Suprapubic skin (tissue), 4 donors: ENCODE measurements around the gene ICAM5. TPM values are rescaled to one million over a fixed set of nuclear protein-coding genes. Genes with fewer than 3 reads are reported as not detected.

ENCODE experiments used
- DNase-seq, 2 donors: peaks; one replicate each; pipeline ENCODE4 v3.0.0-alpha.2; 2019; ENCODE audit warnings: low spot score in 2 of 2
- H3K27ac ChIP-seq: fragments of 200-600 bp; sonication (generic); one replicate; pipeline ENCODE4 v1.5.1; 2019
- H3K27me3 ChIP-seq: fragments of 200-600 bp; sonication (generic); one replicate; pipeline ENCODE4 v1.5.1; 2019
- H3K36me3 ChIP-seq: fragments of 200-600 bp; sonication (generic); one replicate; pipeline ENCODE4 v1.5.1; 2019
- H3K4me1 ChIP-seq: fragments of 200-600 bp; sonication (generic); one replicate; pipeline ENCODE4 v1.5.1; 2019
- H3K4me3 ChIP-seq: fragments of 200-600 bp; sonication (generic); one replicate; pipeline ENCODE4 v1.5.1; 2019; ENCODE audit warnings: mild to moderate bottlenecking
- H3K9me3 ChIP-seq: fragments of 200-600 bp; sonication (generic); one replicate; pipeline ENCODE4 v1.5.1; 2019
- EP300 ChIP-seq: sonication (generic); formaldehyde crosslinking; IDR thresholded peaks from one replicate; pipeline ENCODE4 v1.6.1; 2017; ENCODE audit warnings: antibody characterized with exemption
- POLR2A ChIP-seq, 2 donors: fragments of 450-650 bp; IDR thresholded peaks; one replicate each; pipeline ENCODE4 v1.6.1; 2017; ENCODE audit warnings: antibody characterized with exemption in 2 of 2, mild to moderate bottlenecking in 2 of 2, moderate library complexity in 2 of 2
- POLR2AphosphoS5 ChIP-seq, 3 donors: sonication (generic); formaldehyde crosslinking; IDR thresholded peaks; one replicate each; pipeline ENCODE4 v1.6.1; 2017; ENCODE audit warnings: antibody characterized with exemption in 3 of 3
- WGBS: methylation state at CpG from one replicate; pipeline ENCODE4 v1.1.5; 2018; 5-methylcytosine and 5-hydroxymethylcytosine counted together
- total RNA-seq, 4 donors: library from RNA; depleted of rRNA; stranded (reverse); fragments of >200 nt; gene quantifications; one replicate each; pipeline ENCODE4 v1.1.0, GENCODE V29; 2016
- TF ChIP-seq, protein P1 (sequence below), 2 donors: fragments of 200-600 bp in 1 of 2; fragments of 450-650 bp in 1 of 2; sonication (generic) in 1 of 2; IDR thresholded peaks; one replicate each; pipeline ENCODE4 v1.5.1; 2016 to 2019; ENCODE audit warnings: antibody characterized with exemption in 2 of 2, mild to moderate bottlenecking in 1 of 2, moderate library complexity in 1 of 2

The ICAM5 gene
- total RNA-seq, 4 donors from 2014 or later = 0.21 to 0.97 (median 0.62) TPM; not detected in 1

DNA sequence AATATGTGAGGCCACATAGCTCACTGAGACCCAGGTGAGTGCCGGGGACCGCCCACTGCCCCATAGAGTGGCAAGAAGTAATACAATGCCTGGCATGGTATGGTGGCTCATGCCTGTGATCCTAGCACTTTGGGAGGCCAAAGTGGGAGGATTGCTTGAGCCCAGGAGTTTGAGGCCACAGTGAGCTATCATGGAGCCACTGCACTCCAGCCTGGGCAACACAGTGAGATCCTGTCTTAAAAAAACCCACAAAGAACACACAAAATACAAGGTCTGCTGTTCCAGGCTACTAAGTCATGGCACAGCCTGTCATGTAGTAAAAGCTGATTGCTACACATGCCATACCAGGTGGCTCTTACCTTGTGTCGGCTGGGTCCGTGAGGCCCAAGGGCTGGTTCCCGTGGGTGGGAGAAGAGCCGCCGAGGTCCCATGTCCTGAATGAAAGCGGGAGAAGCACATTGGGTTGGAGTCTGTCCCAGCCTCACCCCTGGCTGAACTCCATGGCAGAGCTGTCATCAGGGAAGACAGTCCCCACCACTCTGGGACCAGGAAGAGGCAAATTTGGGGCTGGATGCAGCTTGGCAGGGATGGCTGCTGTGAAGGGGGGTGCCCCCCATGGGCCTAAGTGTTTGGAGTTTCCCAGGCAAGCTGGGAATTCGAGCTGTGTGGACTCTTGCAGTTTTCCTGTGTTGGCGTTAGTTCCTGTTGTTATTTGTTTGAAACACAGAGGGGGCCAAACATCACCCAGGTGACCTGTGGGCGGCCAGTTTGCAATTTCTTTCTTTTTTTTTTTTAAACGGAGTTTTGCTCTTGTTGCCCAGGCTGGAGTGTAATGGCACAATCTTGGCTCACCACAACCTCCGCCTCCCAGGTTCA lies 29.3 kb downstream of the ICAM5 start:
- no peak for DNase-seq
- no peaks in the 10 kb centered on the region for H3K9me3 ChIP-seq
- H3K4me3 ChIP-seq = no peak overlapping the region
- peaks cover 72% of the 10 kb centered on the region for H3K36me3 ChIP-seq
- no peaks in the 10 kb centered on the region for H3K27me3 ChIP-seq
- no peak overlapping the region for H3K27ac ChIP-seq
- WGBS = 92% methylated on average over 13 of the region's 13 CpGs
- peaks cover 15% of the 10 kb centered on the region for H3K4me1 ChIP-seq
- TF ChIP-seq EP300 = no peak
- TF ChIP-seq, protein P1, sequence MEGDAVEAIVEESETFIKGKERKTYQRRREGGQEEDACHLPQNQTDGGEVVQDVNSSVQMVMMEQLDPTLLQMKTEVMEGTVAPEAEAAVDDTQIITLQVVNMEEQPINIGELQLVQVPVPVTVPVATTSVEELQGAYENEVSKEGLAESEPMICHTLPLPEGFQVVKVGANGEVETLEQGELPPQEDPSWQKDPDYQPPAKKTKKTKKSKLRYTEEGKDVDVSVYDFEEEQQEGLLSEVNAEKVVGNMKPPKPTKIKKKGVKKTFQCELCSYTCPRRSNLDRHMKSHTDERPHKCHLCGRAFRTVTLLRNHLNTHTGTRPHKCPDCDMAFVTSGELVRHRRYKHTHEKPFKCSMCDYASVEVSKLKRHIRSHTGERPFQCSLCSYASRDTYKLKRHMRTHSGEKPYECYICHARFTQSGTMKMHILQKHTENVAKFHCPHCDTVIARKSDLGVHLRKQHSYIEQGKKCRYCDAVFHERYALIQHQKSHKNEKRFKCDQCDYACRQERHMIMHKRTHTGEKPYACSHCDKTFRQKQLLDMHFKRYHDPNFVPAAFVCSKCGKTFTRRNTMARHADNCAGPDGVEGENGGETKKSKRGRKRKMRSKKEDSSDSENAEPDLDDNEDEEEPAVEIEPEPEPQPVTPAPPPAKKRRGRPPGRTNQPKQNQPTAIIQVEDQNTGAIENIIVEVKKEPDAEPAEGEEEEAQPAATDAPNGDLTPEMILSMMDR (IDR thresholded peaks at IDR 0.05) = no peak
- no peak for TF ChIP-seq POLR2A (IDR thresholded peaks at IDR 0.05)
- no peak for TF ChIP-seq POLR2AphosphoS5 (IDR thresholded peaks at IDR 0.05)

DNA sequence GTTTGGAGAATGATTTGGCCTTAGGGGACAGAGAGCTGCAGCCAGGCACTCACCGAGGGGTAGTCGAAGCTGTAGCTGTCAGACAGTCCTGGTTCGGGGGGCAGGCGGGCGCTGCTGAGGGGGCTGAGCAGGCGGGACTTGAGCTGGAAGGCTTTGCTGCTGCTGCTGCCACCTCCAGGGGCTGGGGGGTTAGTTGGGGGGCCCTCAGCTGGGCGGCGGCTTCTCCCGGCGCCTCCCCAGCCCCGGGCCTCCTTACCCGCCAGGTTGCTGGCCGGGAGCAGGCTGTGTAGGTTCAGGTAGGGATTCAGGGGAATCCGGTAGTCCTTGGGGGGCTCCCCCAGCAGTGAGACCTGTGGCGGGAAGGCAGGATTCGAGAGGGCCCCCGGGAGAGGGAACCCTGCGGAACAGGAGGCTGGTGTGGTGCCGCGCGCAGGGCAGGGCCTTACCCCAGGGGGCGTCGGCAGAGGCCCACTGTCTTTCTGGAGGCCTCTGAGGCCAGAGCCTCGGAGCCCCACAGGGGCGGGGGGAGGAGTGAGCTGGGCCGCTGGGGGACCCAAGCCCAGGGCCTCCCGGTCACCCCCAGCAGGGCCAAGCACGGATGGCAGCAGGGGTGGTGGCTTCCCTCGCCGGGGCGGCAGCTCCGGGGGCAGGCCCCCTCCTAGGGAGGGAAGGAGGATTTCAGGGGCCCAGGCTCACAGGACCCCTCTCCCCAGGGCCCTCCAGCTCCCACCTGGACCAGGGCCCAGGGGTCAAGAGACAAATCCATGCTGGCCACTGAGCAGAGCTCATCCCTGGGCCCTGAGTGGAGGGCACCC lies 31.1 kb downstream of the ICAM5 start:
- Histone ChIP-seq H3K4me3 (no peak overlapping the region), H3K27me3 (no peaks in the 10 kb centered on the region), H3K4me1 (peaks cover 5% of the 10 kb centered on the region), H3K36me3 (peaks cover 90% of the 10 kb centered on the region), H3K27ac (no peak overlapping the region), H3K9me3 (no peaks in the 10 kb centered on the region)
- DNase-seq = no peak
- TF ChIP-seq, protein P1 (IDR thresholded peaks at IDR 0.05) = no peak
- TF ChIP-seq POLR2A (IDR thresholded peaks at IDR 0.05) (no peak), EP300 (no peak), POLR2AphosphoS5 (IDR thresholded peaks at IDR 0.05) (no peak)
- WGBS = 90% methylated on average over 11 of the region's 32 CpGs

DNA sequence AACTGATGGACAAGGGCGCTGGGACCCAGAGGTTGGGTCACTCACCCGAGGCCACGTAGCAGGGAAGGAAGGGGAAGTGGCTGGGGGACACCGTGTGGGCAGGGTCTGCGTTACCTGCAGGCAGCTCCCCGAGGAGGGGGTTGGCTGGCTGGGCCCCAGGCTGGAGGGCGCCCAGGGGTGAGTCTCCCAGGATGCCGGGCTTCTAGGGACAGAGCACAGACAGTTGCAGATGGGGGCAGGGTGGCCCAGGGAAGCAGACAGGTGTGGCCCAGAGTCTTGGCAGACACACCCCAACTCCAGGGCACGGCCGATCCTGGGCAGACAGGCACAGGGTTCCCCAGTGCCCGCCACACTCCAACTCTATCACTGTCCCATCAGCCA lies 31.7 kb downstream of the ICAM5 start:
- TF ChIP-seq, protein P1 (IDR thresholded peaks at IDR 0.05) = no peak
- TF ChIP-seq POLR2AphosphoS5 (IDR thresholded peaks at IDR 0.05) (no peak), EP300 (no peak), POLR2A (IDR thresholded peaks at IDR 0.05) (no peak)
- H3K4me3 ChIP-seq = no peak overlapping the region
- H3K27me3 ChIP-seq = no peaks in the 10 kb centered on the region
- no peaks in the 10 kb centered on the region for H3K9me3 ChIP-seq
- H3K4me1 ChIP-seq = no peaks in the 10 kb centered on the region
- 88% methylated on average over 10 of the region's 11 CpGs for WGBS
- H3K27ac ChIP-seq = no peak overlapping the region
- no peak for DNase-seq
- H3K36me3 ChIP-seq = peaks cover 96% of the 10 kb centered on the region

DNA sequence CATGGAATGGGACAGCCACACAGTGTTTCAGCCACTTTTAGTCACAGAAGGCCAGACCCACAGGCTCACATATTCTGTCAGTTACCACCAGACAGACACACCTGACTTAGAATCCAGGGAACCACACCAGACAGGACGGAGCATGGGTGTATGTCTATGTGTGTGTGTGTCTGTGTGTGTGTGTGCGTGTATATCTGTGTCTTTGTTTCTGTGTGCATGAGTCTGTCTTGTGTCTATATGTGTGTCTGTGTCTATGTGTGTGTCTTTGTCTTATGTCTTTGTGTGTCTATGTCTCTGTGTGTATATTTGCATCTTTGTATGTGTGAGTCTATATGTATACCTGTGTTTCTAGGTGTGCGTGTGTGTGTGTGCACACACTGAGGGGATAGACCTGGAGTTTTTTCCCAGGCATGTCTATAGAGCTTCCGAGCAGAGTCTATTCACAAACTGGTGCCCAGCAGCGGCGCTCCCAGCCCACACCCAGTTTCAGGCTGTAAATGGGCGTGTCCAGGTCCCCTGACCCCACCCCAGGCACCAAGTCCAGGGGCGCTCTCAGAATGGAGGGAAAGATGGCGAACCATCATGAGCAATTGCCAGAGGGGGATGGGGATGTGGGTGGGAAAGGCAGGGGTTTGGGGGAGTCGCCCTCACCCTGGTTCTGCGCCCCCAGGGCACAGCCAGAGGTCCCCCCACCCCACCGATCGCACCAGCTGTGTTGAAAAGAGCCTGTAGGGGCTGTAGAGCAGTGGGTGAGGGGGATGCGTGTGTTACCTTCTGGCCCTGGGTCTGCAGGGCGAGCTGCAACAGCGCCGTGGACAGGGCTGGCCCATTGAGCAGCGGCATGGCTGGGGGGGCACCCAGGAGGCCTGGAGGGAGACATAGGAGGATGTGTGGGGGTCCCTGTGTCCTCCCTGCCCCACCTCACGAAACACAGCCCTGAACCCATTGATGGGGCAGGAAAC lies 32.4 kb downstream of the ICAM5 start:
- Histone ChIP-seq H3K9me3 (no peaks in the 10 kb centered on the region), H3K27me3 (no peaks in the 10 kb centered on the region), H3K36me3 (peaks cover 98% of the 10 kb centered on the region), H3K4me1 (no peaks in the 10 kb centered on the region), H3K4me3 (no peak overlapping the region), H3K27ac (no peak overlapping the region)
- 88% methylated on average over 16 of the region's 19 CpGs for WGBS
- DNase-seq = no peak
- TF ChIP-seq EP300 = no peak
- TF ChIP-seq, protein P1 (IDR thresholded peaks at IDR 0.05) = no peak
- no peak for TF ChIP-seq POLR2A (IDR thresholded peaks at IDR 0.05)
- TF ChIP-seq POLR2AphosphoS5 (IDR thresholded peaks at IDR 0.05) = no peak
